CD4-positive, alpha-beta T cell treated with Interleukin-15 for 1 hour (primary cell): ENCODE data around the gene ZNF652.
"Not testable (repeated sequence)": the region's sequence is repeated elsewhere in the genome, so short reads cannot be mapped to it uniquely, and the experiment has no call there.

ENCODE experiments used
- DNase-seq: peaks from one replicate; pipeline ENCODE4 v3.0.0-alpha.2; 2020

Gene ZNF652

DNA sequence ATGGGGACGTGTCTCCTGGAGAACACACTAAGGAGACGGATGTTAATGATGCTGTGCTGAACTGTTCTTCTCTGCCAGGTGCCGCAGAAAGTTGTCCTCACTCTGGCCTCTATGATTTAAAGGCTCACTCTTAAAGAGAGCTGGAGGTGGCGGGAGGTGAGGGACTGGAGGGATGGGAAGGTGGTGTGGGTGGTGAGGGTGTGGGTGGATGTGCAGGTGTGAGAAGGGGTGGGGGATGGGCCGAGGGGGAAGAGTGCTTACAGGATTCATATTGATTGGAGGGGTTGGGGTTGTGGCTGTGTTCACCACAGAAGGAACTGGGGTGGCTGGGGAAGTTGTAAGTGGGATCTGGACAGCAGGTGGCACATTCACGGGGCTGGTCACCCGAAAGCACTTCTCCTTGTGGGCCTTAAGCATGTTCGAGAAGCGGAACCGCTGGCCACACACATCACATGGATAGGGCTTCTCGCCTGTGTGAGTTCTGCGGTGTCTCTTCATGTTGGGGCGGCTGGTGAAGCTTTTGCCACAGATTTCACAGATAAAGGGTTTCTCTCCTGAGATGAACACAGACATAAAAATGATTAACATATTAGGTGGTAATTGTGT, 63.6 kb downstream of the ZNF652 start:
- no peak for DNase-seq

DNA sequence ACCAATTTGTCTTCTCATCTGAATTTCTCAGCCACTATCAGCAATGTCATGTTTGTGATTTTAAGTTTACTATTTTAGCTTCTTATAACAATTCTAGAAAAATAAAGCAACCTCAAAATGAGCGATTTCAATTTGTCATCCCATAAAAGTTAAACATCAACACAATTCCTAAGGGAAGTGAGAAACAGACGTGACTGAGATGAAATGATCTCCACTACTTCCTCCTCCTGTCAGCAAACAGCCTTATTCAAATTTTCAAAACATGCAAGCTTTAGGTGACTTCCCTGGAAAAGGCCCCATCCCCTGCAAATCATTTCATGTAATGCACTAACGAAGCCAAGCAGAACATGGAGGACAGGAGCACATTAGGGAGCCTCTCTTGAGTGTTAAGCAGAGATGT, 64.9 kb downstream of the ZNF652 start:
- DNase-seq, result no peak

DNA sequence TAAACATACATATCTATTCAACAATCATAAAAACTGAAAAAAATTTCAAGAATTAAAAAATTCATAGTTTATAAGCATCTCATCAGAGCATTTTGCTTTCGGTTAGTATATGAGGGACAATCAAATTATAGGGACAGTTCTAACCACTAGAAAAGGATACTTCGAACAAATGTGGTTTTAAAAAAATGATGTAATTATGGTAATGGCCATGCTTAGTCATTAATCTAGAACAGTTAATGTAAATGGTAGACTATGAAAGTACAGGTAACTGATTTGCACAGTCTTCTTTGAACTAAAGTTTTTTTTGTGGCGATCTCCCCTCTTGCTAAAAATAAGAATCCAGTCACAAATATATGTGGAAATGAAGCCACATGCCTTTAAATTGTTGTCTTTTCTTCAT, 67.9 kb downstream of the ZNF652 start:
- DNase-seq, result no peak

DNA sequence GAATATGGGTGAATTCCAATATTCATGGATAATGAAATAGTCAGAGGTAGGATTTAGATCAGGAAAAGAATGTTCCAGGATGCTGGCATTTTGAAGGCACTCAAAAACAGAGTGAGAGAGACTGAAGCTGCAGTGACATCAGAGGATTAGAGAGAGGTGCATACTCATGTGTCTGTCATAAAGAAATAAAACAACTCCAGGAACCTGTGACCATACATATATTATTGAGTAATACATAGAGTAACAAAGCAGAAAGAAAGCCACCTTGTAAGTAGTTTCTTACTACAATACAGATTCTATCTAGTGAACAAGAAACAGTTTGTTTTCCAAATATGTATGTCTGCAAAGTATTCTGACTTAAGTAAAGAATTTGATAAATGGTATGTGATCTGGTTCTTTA, 69.1 kb downstream of the ZNF652 start:
- DNase-seq, result no peak

DNA sequence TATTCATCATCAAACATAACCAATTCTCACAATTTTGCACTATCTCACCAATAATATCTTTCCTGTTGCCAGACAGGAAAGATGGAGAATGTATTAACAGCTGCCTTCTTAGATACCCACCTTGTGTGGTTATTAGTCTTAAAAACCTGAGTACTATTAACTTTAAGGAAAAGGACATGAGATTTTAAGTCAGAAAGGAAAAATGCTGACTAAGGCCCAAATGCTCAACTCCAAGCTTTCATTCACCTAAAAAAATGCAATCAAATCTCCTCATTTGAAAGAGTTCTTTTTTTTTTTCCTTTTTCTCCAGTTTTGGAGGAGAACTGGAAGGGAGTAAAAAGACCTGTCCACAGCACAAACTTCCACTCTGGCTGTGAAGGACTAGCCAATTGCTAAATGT, 70.1 kb downstream of the ZNF652 start:
- DNase-seq, result no peak

DNA sequence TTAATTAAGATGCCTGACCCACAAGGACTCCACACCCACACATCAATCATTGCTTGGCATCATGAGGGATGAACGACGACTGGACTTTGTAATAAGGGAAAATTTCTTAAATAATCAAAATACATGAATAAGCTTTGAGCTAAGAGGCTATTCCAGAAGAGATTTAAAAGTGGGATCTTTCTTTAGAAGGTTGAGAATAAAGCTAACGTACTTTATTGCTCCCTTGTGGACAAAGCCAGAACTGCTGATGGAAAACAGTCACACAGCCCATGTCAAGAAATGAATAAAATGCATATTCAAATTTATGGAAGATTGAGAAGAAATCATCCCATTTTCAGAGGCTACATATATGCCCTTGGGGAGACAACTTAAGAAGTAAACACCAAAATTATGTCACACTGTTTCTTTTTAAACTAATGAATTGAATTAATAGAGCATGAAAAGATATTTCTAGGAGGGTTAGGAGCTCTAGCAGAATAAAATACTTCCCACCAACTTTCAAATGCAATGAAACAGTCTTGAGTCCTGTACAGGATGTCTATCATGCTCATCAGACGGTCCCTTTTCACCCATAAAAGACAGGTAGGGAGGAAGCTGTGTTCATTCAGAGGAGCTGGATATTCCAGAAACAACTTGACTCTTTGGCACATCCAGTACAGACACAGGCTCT, 71.2 kb downstream of the ZNF652 start:
- DNase-seq, result no peak

DNA sequence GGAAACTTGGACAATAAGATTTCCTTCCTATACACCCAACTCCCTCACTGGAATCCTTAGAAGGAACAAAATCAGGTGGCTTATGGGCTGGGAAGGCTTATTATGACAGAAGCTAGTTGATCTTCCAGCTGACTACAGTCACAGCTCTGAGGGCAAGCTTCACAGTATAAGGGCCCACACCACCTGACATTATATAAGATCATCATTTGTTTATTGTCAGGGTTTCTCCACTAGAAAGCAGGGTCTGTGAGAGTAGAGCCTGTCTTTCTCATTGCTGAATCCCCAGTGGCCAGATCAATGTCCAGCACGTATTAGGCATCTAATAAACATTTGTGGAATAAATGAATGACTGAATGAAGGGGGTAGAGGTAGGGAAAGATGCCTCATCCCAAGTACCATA, 73.7 kb downstream of the ZNF652 start:
- no peak for DNase-seq

DNA sequence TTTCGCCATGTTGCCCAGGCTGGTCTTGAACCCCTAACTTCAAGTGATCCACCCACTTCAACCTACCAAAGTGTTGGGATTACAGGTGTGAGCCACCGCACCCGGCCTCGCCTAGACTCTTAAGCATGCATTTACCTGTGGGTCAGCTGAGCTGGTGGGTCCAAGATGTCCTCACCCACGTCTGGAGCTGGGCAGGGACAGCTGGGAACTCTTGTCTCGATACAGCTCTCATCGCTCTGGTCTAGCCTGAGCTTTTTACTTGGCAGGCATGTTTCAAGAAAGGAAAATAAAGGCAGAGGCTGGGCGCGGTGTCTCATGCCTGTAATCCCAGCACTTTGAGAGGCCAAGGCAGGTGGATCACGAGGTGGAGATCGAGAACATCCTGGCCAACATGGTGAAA, 74.6 kb downstream of the ZNF652 start:
- DNase-seq, result no peak

DNA sequence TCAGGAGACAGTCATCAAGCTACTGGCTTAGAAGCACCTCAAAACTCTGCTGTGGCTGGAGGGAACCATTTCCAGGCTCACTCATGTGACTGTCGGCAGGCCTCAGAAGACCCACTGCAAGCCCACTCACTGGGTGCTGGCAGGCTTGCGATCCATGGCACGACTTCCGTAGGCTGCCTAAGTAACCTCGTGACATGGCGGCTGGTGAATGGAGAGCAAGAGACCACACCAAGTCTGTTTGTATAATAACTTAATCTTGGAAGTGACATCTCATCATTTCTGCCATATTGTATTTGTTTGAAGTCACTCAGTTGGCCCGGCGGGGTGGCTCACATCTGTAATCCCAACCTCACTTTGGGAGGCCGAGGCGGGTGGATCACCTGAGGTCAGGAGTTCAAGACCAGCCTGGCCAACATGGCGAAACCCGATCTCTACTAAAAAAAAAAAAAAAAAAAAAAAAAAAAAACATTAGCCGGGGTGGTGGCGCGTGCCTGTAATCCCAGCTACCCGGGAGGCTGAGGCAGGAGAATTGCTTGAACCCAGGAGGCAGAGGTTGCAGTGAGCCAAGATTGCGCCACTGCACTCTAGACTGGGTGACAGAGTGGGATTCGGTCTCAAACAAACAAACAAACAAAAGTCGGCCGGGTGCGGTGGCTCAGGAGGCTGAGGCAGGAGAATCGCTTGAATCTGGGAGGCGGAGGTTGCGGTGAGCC, 75.6 kb downstream of the ZNF652 start:
- not testable (repeated sequence) for DNase-seq

DNA sequence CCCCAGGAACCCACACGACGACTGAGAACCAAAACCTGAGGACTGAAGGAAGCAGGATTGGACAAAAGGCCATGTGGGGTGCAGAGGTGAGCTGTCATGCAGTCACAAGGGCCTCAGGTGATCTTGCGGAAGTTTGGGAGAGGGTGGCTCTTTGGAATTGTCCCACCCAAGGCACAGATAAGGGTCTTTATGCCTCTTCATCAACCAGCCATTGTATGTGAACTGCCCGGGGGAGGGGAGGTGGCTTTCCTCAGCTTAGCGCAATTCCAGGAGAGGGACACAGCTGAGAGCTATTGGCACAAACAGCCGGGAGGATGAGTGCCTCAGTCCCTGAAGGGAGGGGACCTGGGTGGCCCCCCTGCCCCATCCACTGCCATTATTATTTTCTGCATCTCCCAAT, 76.3 kb downstream of the ZNF652 start:
- DNase-seq, result no peak

DNA sequence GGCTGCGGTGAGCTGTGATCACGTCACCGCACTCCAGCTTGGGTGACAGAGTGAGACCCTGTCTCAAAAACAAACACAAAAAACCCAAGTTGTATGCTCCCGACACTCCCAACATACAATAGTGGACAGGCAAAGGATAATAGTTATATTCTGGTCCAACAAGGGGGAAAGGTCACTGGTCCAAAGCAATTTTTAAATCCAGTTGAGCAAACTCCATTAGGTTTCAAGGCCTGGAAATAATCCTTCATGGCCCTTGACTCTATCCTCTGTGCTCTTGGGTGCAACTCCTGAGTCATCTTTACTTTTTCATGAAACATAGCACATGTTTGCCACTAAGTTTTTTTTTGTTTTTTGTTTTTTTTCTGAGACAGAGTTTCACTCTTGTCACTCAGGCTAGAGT, 81.1 kb downstream of the ZNF652 start:
- no peak for DNase-seq

DNA sequence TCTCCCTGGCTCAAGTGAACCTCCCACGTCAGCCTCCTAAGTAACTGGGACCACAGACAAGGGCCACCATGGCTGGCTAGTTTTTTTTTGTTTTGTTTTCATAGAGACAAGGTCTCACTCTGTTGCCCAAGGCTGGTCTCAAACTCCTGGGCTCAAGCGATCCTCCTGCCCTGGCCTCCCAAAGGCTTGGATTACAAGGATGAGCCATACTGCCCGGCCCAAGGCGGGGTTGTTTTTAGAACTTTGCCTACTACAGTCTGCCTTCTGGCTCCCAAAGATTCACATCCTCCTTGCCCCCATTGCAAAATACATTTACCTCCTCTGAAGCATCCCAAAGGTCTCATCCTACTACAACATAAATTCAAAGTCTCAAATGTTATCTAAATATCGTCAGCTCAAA, 82.0 kb downstream of the ZNF652 start:
- no peak for DNase-seq

DNA sequence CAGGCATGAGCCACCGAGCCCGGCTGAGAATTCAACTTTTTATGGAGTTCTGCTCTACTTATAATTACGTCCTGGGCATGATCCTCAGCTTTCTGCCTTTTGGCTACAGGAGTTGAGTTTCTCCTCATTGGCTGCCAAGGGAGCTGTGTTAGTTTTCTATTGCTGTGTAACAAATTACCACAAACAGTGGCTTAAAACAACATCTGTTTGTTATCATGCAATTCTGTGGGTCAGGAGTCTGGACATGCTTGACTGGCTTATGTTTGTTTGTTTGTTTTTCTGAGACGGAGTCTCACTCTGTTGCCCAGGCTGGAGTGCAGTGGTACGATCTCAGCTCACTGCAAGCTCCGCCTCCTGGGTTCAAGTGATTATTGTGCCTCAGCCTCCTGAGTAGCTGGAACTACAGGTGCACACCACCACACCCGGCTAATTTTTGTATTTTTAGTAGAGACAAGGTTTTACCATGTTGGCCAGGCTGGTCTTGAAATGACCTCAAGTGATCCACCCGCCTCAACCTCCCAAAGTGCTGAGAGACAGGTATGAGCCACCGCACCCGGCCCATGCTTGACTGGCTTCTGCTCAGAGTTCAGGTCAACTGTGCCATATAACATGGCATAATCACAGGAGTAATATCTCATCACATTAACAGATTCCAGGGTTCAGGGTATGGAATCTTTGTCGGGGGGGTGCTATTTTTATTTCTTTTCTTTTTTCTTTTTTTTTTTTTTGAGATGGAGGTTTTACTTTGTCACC, 82.6 kb downstream of the ZNF652 start:
- not testable (repeated sequence) for DNase-seq

DNA sequence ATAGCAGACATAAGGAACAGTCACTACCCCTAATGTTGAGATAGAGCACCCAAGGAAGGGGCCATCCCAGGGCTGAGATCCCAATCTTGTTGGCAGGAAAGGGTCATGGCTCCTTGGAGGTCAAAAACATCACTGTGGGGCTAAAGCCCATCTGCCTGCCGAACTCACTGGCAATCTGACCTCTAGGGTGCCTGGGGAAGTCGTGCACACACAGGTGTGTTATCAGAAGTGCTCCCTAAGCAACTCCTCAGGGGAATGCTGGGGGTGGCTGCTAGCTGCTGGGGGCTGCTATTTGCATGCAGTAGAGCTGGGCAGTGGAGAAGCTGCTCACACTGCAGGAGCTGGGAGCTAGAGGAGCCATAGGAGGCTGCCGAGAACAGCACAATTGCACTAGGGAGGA, 84.0 kb downstream of the ZNF652 start:
- DNase-seq, result no peak

DNA sequence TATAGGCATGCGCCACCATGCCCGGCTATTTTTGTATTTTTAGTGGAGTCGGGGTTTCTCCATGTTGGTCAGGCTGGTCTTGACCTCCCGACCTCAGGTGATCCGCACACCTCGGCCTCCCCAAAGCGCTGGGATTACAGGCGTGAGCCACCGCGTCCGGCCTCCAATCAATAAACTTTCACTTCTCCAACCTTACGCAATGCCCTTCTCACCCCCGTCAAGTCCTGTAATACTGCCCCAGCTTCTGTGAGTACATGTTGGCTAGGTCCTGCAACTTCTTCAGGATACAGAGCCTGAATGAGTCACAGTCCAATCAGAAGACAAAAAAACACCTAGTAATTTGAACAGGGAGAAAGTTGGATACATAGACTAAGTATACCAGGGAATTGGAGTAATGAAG, 84.4 kb downstream of the ZNF652 start:
- no peak for DNase-seq

DNA sequence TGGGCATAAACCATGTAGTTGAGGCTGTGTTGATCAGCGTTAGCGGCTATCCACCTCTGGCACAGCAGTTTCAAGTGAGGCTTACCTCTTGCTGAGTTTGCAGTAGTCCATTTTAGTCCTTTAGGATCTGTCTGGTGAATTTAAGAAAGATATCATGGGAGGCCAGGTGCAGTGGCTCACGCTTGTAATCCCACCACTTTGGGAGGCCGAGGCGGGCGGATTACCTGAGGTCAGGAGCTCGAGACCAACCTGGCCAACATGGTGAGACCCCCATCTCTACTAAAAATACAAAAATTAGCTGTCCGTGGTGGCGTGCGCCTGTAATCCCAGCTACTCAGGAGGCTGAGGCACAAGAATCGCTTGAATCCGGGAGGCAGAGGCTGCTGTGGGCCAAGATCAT, 86.1 kb downstream of the ZNF652 start:
- not testable (repeated sequence) for DNase-seq

DNA sequence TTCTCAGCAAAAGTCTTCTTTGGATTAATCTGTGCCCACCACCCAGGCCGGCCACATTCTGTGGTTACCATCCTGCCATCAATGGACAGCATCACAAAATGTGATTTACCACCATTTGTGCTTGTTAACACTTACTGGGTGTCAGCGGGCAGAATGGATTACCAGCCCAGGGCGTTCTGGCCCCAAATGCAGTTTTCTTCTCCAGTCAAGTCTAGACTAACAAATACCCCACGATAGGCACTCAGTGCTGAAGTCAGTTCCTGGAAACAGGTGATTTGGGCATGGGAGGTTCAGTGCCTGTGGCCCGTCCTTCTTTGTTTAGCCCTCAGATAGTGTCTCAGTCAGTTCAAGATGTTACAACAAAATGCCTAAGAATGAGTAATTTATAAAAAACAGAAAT, 92.7 kb downstream of the ZNF652 start:
- no peak for DNase-seq

DNA sequence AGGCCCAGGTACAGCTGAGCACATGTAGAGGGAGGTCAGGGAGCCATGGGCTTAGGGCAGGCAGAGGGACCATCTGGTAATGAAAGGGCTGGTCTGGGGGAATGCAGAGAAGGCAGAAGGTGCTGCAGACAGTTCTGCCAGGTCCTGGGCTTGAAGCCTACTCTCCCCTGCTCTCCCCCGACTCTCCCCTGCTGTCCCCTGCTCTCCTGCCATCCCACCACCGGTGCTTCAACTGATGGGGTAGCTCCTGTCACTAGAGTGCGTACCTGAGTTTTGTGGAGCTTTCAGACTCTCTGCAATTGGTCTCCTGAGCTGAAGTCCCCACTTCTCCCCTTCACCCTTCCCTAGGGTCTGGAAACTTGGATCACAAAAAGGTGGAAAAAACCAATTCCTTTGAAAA, 94.1 kb downstream of the ZNF652 start:
- no peak for DNase-seq

DNA sequence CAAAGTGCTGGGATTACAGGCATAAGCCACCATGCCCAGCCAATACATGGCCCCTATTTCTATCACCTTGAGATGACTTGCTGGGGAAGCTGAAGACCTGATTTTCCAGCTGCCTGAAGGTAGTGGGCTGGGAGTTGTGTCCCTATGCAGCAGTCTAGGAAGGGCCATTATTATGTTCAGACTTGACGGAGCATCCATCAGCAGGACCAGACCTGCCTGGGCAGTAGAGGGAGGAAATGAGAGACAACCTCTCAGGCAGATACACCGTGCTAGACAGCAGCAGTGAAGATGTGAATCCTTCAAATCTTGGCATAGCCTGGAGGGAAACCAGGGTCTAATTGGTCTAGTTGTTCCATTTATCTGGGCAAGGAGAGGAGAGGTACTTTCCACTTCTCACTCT, 95.8 kb downstream of the ZNF652 start:
- DNase-seq, result no peak

DNA sequence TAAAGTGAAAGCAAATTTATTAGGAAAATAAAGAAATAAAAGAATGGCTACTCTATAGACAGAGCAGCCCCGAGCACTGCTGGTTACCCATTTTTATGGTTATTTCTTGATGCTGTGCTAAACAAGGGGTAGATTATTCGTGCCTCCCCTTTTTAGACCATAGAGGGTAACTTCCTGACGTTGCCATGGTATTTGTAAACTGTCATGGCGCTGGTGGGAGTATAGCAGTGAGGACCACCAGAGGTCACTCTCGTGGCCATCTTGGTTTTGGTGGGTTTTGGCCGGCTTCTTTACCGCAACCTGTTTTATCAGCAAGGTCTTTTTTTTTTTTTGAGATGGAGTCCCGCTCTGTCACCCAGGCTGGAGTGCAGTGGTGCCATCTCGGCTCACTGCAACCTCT, 100.5 kb downstream of the ZNF652 start:
- not testable (repeated sequence) for DNase-seq

DNA sequence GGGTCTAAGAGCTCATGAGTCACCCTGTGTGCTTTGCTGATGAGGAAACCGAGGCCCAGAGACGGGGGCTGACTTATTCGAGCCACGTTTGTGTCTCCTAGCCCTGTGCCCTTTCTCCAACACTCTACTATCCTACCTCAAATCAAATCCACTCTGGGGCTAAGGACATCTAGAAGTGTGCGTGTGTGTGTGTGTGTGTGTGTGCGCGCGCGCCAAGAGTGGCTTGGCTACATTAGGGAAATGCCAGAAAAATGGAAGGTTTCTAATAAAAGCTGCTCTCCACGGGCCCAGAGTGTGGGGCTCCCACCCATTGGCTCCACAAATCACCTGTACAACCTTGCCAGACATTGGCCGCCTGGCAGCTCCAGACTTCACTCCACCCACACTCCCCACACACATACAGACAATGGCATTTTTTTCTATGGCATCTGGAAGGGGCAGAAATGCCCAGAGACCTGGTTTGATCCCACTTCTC, 101.2 kb downstream of the ZNF652 start:
- no peak for DNase-seq

DNA sequence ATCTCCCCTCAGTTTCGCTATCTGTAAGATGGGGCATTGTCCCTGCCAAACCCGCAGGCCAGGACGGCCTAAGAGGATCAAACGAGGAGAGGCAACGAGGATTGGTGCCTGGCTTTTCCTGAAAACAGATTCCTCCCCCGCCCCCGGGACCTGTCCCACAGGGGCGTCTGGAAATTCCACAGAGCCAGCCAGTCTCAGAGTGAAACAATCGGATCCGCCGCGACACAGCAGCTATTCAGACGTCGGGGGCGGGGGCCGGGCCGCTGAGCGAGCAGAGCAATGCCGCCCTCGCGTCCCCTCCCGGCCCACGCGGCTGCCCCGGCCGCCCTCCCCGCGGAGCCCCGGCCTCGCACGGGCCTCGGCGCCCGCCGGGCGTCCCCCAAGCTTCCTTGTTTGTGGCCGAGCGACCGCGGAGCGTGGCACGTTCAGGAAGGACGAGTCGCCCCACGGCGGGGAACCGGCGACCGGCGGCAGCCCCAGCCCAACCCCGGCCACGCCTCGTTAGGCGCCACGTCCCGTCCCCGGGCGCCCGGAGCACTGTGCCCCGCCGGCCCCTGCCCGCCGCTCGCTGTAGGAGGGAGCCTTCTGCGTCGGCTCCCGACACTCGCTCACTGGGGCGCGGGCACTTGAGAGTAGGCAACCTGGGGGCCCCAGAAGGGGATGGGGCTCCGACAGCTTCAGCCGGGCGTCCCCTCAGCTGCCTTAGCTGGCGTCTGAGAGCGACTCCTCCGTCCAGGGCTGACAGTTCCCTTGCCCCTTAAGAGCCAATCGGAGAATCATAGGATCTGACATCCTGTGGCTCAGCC, 101.8 kb downstream of the ZNF652 start:
- peak; percentile 50 for DNase-seq

DNA sequence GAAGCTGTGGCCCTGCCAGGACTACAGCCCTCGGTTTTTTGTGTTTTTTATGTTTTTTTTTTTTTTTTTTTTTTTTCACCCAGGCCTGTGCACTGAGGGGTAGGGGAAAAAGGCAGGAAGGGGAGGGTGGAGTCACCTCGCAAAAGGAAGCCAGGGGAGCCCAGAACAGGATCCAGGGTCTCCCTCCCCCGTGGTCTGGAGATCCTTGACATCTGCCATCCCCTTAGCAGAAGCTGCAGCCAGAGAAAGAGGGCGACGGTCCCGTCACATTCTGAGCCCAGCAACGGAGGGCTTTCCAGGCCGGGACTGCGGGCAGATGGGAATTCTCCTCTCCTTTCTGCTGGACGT, 102.4 kb downstream of the ZNF652 start:
- DNase-seq, result no peak
